B cell (primary cell): ENCODE results near the gene JUND. TPM values are rescaled to one million over a fixed set of nuclear protein-coding genes. Genes with fewer than 3 reads are reported as not detected.

Source experiments
- ATAC-seq: fragments of 200-7000 bp; cut with Tn5 transposase; one replicate; pipeline ENCODE4 v1.10.0; 2021; ENCODE audit warnings: low read depth, mild to moderate bottlenecking, moderate number of reproducible peaks, moderate library complexity
- CTCF ChIA-PET: fragments of 350-600 bp; sonication (Branson Sonifier 250); formaldehyde crosslinking; loops from one replicate; lab custom pipeline; 2021; ENCODE audit warnings: antibody characterized with exemption, inconsistent platforms; lab: Charles Lee
- POLR2A ChIA-PET: fragments of 350-600 bp; sonication (Branson Sonifier 250); formaldehyde crosslinking; loops from one replicate; lab custom pipeline; 2021; ENCODE audit warnings: antibody characterized with exemption; lab: Charles Lee
- DNase-seq: peaks from one replicate; pipeline ENCODE4 v3.0.0; 2013
- H2AFZ ChIP-seq: 2 replicates; pipeline ENCODE4 v1.6.1; 2012; ENCODE audit warnings: mild to moderate bottlenecking, low read depth, low read length; ENCODE audit not compliant: insufficient read depth, poor library complexity, severe bottlenecking
- H3K27ac ChIP-seq, 2 donors: 1 replicate in 1 of 2; 2 replicates in 1 of 2; pipeline ENCODE4 v1.5.1; 2012 to 2013; ENCODE audit warnings: low read length in 2 of 2, mild to moderate bottlenecking in 2 of 2, moderate library complexity in 1 of 2
- H3K27me3 ChIP-seq, 4 experiments: fragments of 200-600 bp in 1 of 4; sonication (generic) in 1 of 4; replicated peaks in 1 of 4; 1 replicate in 2 of 4; 2 replicates in 2 of 4; pipeline versions ENCODE4 v1.6.1 to v1.7.0; 2013 to 2016; ENCODE audit warnings: low read length in 3 of 4, mild to moderate bottlenecking in 2 of 4, mixed read lengths in 1 of 4, moderate library complexity in 1 of 4; ENCODE audit not compliant: insufficient read depth in 4 of 4, control insufficient read depth in 3 of 4; ENCODE audit errors: control extremely low read depth in 1 of 4
- H3K36me3 ChIP-seq, 2 experiments: replicated peaks in 1 of 2; 1 replicate in 1 of 2; 2 replicates in 1 of 2; pipeline versions ENCODE4 v1.6.1 to v1.7.1; 2013; ENCODE audit warnings: low read length in 1 of 2; ENCODE audit not compliant: insufficient read depth in 2 of 2, control insufficient read depth in 1 of 2; ENCODE audit errors: control extremely low read depth in 1 of 2, extremely low read depth in 1 of 2
- H3K4me1 ChIP-seq, 2 donors: fragments of 200-600 bp in 1 of 2; sonication (generic) in 1 of 2; 1 replicate in 1 of 2; 2 replicates in 1 of 2; pipeline versions ENCODE4 v1.5.1 to v1.6.1; 2013 to 2017; ENCODE audit warnings: low read length in 2 of 2; ENCODE audit not compliant: control insufficient read depth in 2 of 2, insufficient read depth in 2 of 2
- H3K4me2 ChIP-seq: replicated peaks from 2 replicates; pipeline ENCODE3; 2012; ENCODE audit warnings: mild to moderate bottlenecking, low read depth, low read length; ENCODE audit not compliant: poor library complexity, severe bottlenecking
- H3K4me3 ChIP-seq, 5 experiments: fragments of 200-600 bp in 1 of 5; sonication (generic) in 1 of 5; 1 replicate in 3 of 5; 2 replicates in 2 of 5; pipeline versions ENCODE4 v1.5.1 to v1.7.0; 2011 to 2016; ENCODE audit warnings: low read length in 4 of 5, mild to moderate bottlenecking in 4 of 5, low read depth in 2 of 5, control low read depth in 1 of 5, moderate library complexity in 1 of 5; ENCODE audit not compliant: insufficient read depth in 1 of 5; ENCODE audit errors: control extremely low read depth in 1 of 5, extremely low read depth in 1 of 5
- H3K79me2 ChIP-seq: fragments of 200-600 bp; sonication (generic); one replicate; pipeline ENCODE4 v1.6.0; 2016; ENCODE audit warnings: low read length; ENCODE audit not compliant: control insufficient read depth, insufficient read depth
- H3K9ac ChIP-seq: fragments of 200-600 bp; sonication (generic); 2 replicates; pipeline ENCODE4 v1.6.1; 2017; ENCODE audit warnings: mild to moderate bottlenecking, low read length, moderate library complexity
- H3K9me3 ChIP-seq, 3 donors: one replicate each; pipeline versions ENCODE4 v1.6.1 to v1.7.1; 2013; ENCODE audit warnings: low read length in 2 of 3; ENCODE audit not compliant: control insufficient read depth in 2 of 3, insufficient read depth in 1 of 3; ENCODE audit errors: control extremely low read depth in 1 of 3
- H4K20me1 ChIP-seq: 2 replicates; pipeline ENCODE4 v1.6.0; 2012; ENCODE audit warnings: mild to moderate bottlenecking, low read length; ENCODE audit not compliant: insufficient read depth, control insufficient read depth, poor library complexity, severe bottlenecking
- H3K27ac Mint-ChIP-seq: one replicate; pipeline ENCODE4 v1.8.0; 2021; ENCODE audit warnings: mixed read lengths
- H3K27me3 Mint-ChIP-seq: one replicate; pipeline ENCODE4 v1.8.0; 2021; ENCODE audit warnings: mixed read lengths
- H3K4me1 Mint-ChIP-seq: one replicate; pipeline ENCODE4 v1.8.0; 2021; ENCODE audit warnings: mixed read lengths
- H3K4me3 Mint-ChIP-seq: one replicate; pipeline ENCODE4 v1.8.0; 2021; ENCODE audit warnings: mixed read lengths
- H3K9me3 Mint-ChIP-seq: one replicate; pipeline ENCODE4 v1.8.0; 2022; ENCODE audit warnings: mixed read lengths; ENCODE audit not compliant: insufficient read depth
- CTCF ChIP-seq: fragments of 200-600 bp; IDR thresholded peaks from one replicate; pipeline ENCODE4 v1.8.0; 2022; ENCODE audit warnings: antibody characterized with exemption, mild to moderate bottlenecking
- EZH2 ChIP-seq: IDR thresholded peaks from 2 replicates; pipeline ENCODE4 v1.6.1; 2012; ENCODE audit warnings: borderline replicate concordance, low read depth, mild to moderate bottlenecking, moderate library complexity, low read length; ENCODE audit not compliant: insufficient read depth, poor library complexity, severe bottlenecking
- WGBS: methylation state at CpG from one replicate; pipeline ENCODE4 v1.1.5; 2013; ENCODE audit warnings: missing lambda C conversion rate; ENCODE audit not compliant: insufficient coverage; 5-methylcytosine and 5-hydroxymethylcytosine counted together
- intact Hi-C: fragments of 100-400 bp; cut with micrococcal nuclease; formaldehyde crosslinking; loops from one replicate; pipeline ENCODE4 v1.10.0; 2022
- polyA plus RNA-seq: library from polyadenylated mRNA; depleted of rRNA; stranded (reverse); fragments of >200 nt; gene quantifications from 2 replicates; pipeline ENCODE4 v1.2.3, GENCODE V29; 2012
- small RNA-seq: library from RNA; depleted of rRNA; stranded (forward); fragments of <200 nt; gene quantifications from one replicate; pipeline ENCODE3, GENCODE V24; 2012; ENCODE audit warnings: low replicate concordance, low read depth; ENCODE audit not compliant: insufficient read length
- total RNA-seq, 2 donors: library from RNA; stranded (reverse); fragments of 120-200 nt in 1 of 2; gene quantifications; 1 replicate in 1 of 2; 2 replicates in 1 of 2; pipeline versions ENCODE4 v1.2.3 to v1.2.4, GENCODE V29; 2013 to 2022

The JUND gene
- total and polyA plus RNA-seq, 2 donors (not counting 1 experiment from before 2014, with no cell fraction given): 628 to 5,593 TPM

- ChIA-PET CTCF (interaction anchor here (0.7 to 2.1 kb wide), 2 partner anchors 8 to 11 kb away, joined by 4 to 6 read pairs; no protein-coding TSS in a partner anchor), POLR2A (no interaction called here)
- H3K4me2 ChIP-seq: no peak overlapping the region
- H3K4me1 ChIP-seq: peaks cover 38 to 48% of the 10 kb centered on the region in 2 donors
- no peak for ATAC-seq
- H2AFZ ChIP-seq: no peak overlapping the region
- DNase-seq: no peak
- H3K9me3 ChIP-seq: peaks cover 0 to 36% (median 6%) of the 10 kb centered on the region in 3 donors
- Mint-ChIP-seq H3K27me3 (peaks cover 70% of the 10 kb centered on the region), H3K27ac (peak overlapping the region; percentile 12), H3K9me3 (no peaks in the 10 kb centered on the region), H3K4me1 (peaks cover 41% of the 10 kb centered on the region), H3K4me3 (no peak overlapping the region)
- WGBS: 76% methylated on average over 4 of the region's 4 CpGs
- H4K20me1 ChIP-seq: peaks cover 3% of the 10 kb centered on the region
- no peak overlapping the region for H3K4me3 ChIP-seq
- peaks cover 0 to 88% (median 46%) of the 10 kb centered on the region in 4 experiments for H3K27me3 ChIP-seq
- no peak for TF ChIP-seq CTCF
- no peak for TF ChIP-seq EZH2
- H3K36me3 ChIP-seq: no peaks in the 10 kb centered on the region
- no peak overlapping the region for H3K9ac ChIP-seq
- no peaks in the 10 kb centered on the region for H3K79me2 ChIP-seq
- intact Hi-C loops: no loop called here
- no peak overlapping the region for H3K27ac ChIP-seq
Observed at GRCh38 chr19:18229915-18230314, 51.5 kb downstream of the JUND start.

Small RNAs within 50 kb of the gene (small RNA-seq; reads per million reads assigned to genes)
- gene MIR3188 (not detected), gene RPL39P38 (not detected)

Other genes with a start within 250 kb of the JUND start
- gene IL12RB1, start 194.7 kb downstream of the JUND start, total RNA-seq: 24.5 and 24.8 TPM in 2 replicates
- gene IL12RB1, start 194.7 kb downstream of the JUND start, polyA plus RNA-seq: 17.9 and 18.8 TPM in 2 replicates
- gene MAST3, start 183.8 kb downstream of the JUND start, total RNA-seq: 85.5 and 90.7 TPM in 2 replicates
- gene MAST3, start 183.8 kb downstream of the JUND start, polyA plus RNA-seq: 43.5 and 48.7 TPM in 2 replicates
- gene PIK3R2, start 128.5 kb downstream of the JUND start, total RNA-seq: 13.7 and 15.8 TPM in 2 replicates
- 8.5 and 8.9 TPM in 2 replicates for gene PIK3R2, start 128.5 kb downstream of the JUND start, polyA plus RNA-seq
- 171 TPM in 2 replicates for gene IFI30, start 107.8 kb downstream of the JUND start, total RNA-seq
- gene IFI30, start 107.8 kb downstream of the JUND start, polyA plus RNA-seq: 74.5 and 222 TPM in 2 replicates
- 6.5 and 8.6 TPM in 2 replicates for gene MPV17L2, start 88.4 kb downstream of the JUND start, total RNA-seq
- 18.4 and 23.0 TPM in 2 replicates for gene MPV17L2, start 88.4 kb downstream of the JUND start, polyA plus RNA-seq
- 9.6 and 10.4 TPM in 2 replicates for gene RAB3A, start 77.6 kb downstream of the JUND start, total RNA-seq
- 5.3 and 7.7 TPM in 2 replicates for gene RAB3A, start 77.6 kb downstream of the JUND start, polyA plus RNA-seq
- gene PDE4C, start 55.2 kb downstream of the JUND start, total RNA-seq: not detected in 2 replicates
- gene PDE4C, start 55.2 kb downstream of the JUND start, polyA plus RNA-seq: 0.13 TPM in 1 of 2 replicates, not detected in the other
- 63.6 and 67.7 TPM in 2 replicates for gene IQCN, start 7.2 kb downstream of the JUND start, total RNA-seq
- gene IQCN, start 7.2 kb downstream of the JUND start, polyA plus RNA-seq: 52.0 and 106 TPM in 2 replicates
- gene LSM4, start 41.5 kb upstream of the JUND start, total RNA-seq: 66.3 and 70.0 TPM in 2 replicates
- 79.2 and 86.1 TPM in 2 replicates for gene LSM4, start 41.5 kb upstream of the JUND start, polyA plus RNA-seq
- 14.1 and 17.6 TPM in 2 replicates for gene PGPEP1, start 59.0 kb upstream of the JUND start, total RNA-seq
- gene PGPEP1, start 59.0 kb upstream of the JUND start, polyA plus RNA-seq: 16.3 and 20.9 TPM in 2 replicates
- not detected in 2 replicates for gene GDF15, start 104.5 kb upstream of the JUND start, total RNA-seq
- 0.17 and 0.19 TPM in 2 replicates for gene GDF15, start 104.5 kb upstream of the JUND start, polyA plus RNA-seq
- 2.4 and 2.8 TPM in 2 replicates for gene LRRC25, start 116.0 kb upstream of the JUND start, total RNA-seq
- 3.3 and 5.7 TPM in 2 replicates for gene LRRC25, start 116.0 kb upstream of the JUND start, polyA plus RNA-seq
- gene SSBP4, start 137.8 kb upstream of the JUND start, total RNA-seq: 37.0 and 43.5 TPM in 2 replicates
- 53.5 and 64.2 TPM in 2 replicates for gene SSBP4, start 137.8 kb upstream of the JUND start, polyA plus RNA-seq
- gene ISYNA1, start 156.5 kb upstream of the JUND start, total RNA-seq: 17.6 and 22.6 TPM in 2 replicates
- 28.3 and 41.9 TPM in 2 replicates for gene ISYNA1, start 156.5 kb upstream of the JUND start, polyA plus RNA-seq
- gene ELL, start 240.4 kb upstream of the JUND start, total RNA-seq: 31.4 and 34.0 TPM in 2 replicates
- 21.2 and 24.4 TPM in 2 replicates for gene ELL, start 240.4 kb upstream of the JUND start, polyA plus RNA-seq